B cell (primary cell): ENCODE data around the gene PTPRT. TPM values are rescaled to one million over a fixed set of nuclear protein-coding genes. Genes with fewer than 3 reads are reported as not detected.
"Not testable (repeated sequence)": the region's sequence is repeated elsewhere in the genome, so short reads cannot be mapped to it uniquely, and the experiment has no call there.

Experiments
- ATAC-seq: fragments of 200-7000 bp; cut with Tn5 transposase; one replicate; pipeline ENCODE4 v1.10.0; 2021; ENCODE audit warnings: low read depth, mild to moderate bottlenecking, moderate number of reproducible peaks, moderate library complexity
- CTCF ChIA-PET: fragments of 350-600 bp; sonication (Branson Sonifier 250); formaldehyde crosslinking; loops from one replicate; lab custom pipeline; 2021; ENCODE audit warnings: antibody characterized with exemption, inconsistent platforms; lab: Charles Lee
- POLR2A ChIA-PET: fragments of 350-600 bp; sonication (Branson Sonifier 250); formaldehyde crosslinking; loops from one replicate; lab custom pipeline; 2021; ENCODE audit warnings: antibody characterized with exemption; lab: Charles Lee
- DNase-seq: peaks from one replicate; pipeline ENCODE4 v3.0.0; 2013
- H2AFZ ChIP-seq: 2 replicates; pipeline ENCODE4 v1.6.1; 2012; ENCODE audit warnings: mild to moderate bottlenecking, low read depth, low read length; ENCODE audit not compliant: insufficient read depth, poor library complexity, severe bottlenecking
- H3K27ac ChIP-seq, 2 donors: 1 replicate in 1 of 2; 2 replicates in 1 of 2; pipeline ENCODE4 v1.5.1; 2012 to 2013; ENCODE audit warnings: low read length in 2 of 2, mild to moderate bottlenecking in 2 of 2, moderate library complexity in 1 of 2
- H3K27me3 ChIP-seq, 4 experiments: fragments of 200-600 bp in 1 of 4; sonication (generic) in 1 of 4; replicated peaks in 1 of 4; 1 replicate in 2 of 4; 2 replicates in 2 of 4; pipeline versions ENCODE4 v1.6.1 to v1.7.0; 2013 to 2016; ENCODE audit warnings: low read length in 3 of 4, mild to moderate bottlenecking in 2 of 4, mixed read lengths in 1 of 4, moderate library complexity in 1 of 4; ENCODE audit not compliant: insufficient read depth in 4 of 4, control insufficient read depth in 3 of 4; ENCODE audit errors: control extremely low read depth in 1 of 4
- H3K36me3 ChIP-seq, 2 experiments: replicated peaks in 1 of 2; 1 replicate in 1 of 2; 2 replicates in 1 of 2; pipeline versions ENCODE4 v1.6.1 to v1.7.1; 2013; ENCODE audit warnings: low read length in 1 of 2; ENCODE audit not compliant: insufficient read depth in 2 of 2, control insufficient read depth in 1 of 2; ENCODE audit errors: control extremely low read depth in 1 of 2, extremely low read depth in 1 of 2
- H3K4me1 ChIP-seq, 2 donors: fragments of 200-600 bp in 1 of 2; sonication (generic) in 1 of 2; 1 replicate in 1 of 2; 2 replicates in 1 of 2; pipeline versions ENCODE4 v1.5.1 to v1.6.1; 2013 to 2017; ENCODE audit warnings: low read length in 2 of 2; ENCODE audit not compliant: control insufficient read depth in 2 of 2, insufficient read depth in 2 of 2
- H3K4me2 ChIP-seq: replicated peaks from 2 replicates; pipeline ENCODE3; 2012; ENCODE audit warnings: mild to moderate bottlenecking, low read depth, low read length; ENCODE audit not compliant: poor library complexity, severe bottlenecking
- H3K4me3 ChIP-seq, 5 experiments: fragments of 200-600 bp in 1 of 5; sonication (generic) in 1 of 5; 1 replicate in 3 of 5; 2 replicates in 2 of 5; pipeline versions ENCODE4 v1.5.1 to v1.7.0; 2011 to 2016; ENCODE audit warnings: low read length in 4 of 5, mild to moderate bottlenecking in 4 of 5, low read depth in 2 of 5, control low read depth in 1 of 5, moderate library complexity in 1 of 5; ENCODE audit not compliant: insufficient read depth in 1 of 5; ENCODE audit errors: control extremely low read depth in 1 of 5, extremely low read depth in 1 of 5
- H3K79me2 ChIP-seq: fragments of 200-600 bp; sonication (generic); one replicate; pipeline ENCODE4 v1.6.0; 2016; ENCODE audit warnings: low read length; ENCODE audit not compliant: control insufficient read depth, insufficient read depth
- H3K9ac ChIP-seq: fragments of 200-600 bp; sonication (generic); 2 replicates; pipeline ENCODE4 v1.6.1; 2017; ENCODE audit warnings: mild to moderate bottlenecking, low read length, moderate library complexity
- H3K9me3 ChIP-seq, 3 donors: one replicate each; pipeline versions ENCODE4 v1.6.1 to v1.7.1; 2013; ENCODE audit warnings: low read length in 2 of 3; ENCODE audit not compliant: control insufficient read depth in 2 of 3, insufficient read depth in 1 of 3; ENCODE audit errors: control extremely low read depth in 1 of 3
- H4K20me1 ChIP-seq: 2 replicates; pipeline ENCODE4 v1.6.0; 2012; ENCODE audit warnings: mild to moderate bottlenecking, low read length; ENCODE audit not compliant: insufficient read depth, control insufficient read depth, poor library complexity, severe bottlenecking
- H3K27ac Mint-ChIP-seq: one replicate; pipeline ENCODE4 v1.8.0; 2021; ENCODE audit warnings: mixed read lengths
- H3K27me3 Mint-ChIP-seq: one replicate; pipeline ENCODE4 v1.8.0; 2021; ENCODE audit warnings: mixed read lengths
- H3K4me1 Mint-ChIP-seq: one replicate; pipeline ENCODE4 v1.8.0; 2021; ENCODE audit warnings: mixed read lengths
- H3K4me3 Mint-ChIP-seq: one replicate; pipeline ENCODE4 v1.8.0; 2021; ENCODE audit warnings: mixed read lengths
- H3K9me3 Mint-ChIP-seq: one replicate; pipeline ENCODE4 v1.8.0; 2022; ENCODE audit warnings: mixed read lengths; ENCODE audit not compliant: insufficient read depth
- CTCF ChIP-seq: fragments of 200-600 bp; IDR thresholded peaks from one replicate; pipeline ENCODE4 v1.8.0; 2022; ENCODE audit warnings: antibody characterized with exemption, mild to moderate bottlenecking
- EZH2 ChIP-seq: IDR thresholded peaks from 2 replicates; pipeline ENCODE4 v1.6.1; 2012; ENCODE audit warnings: borderline replicate concordance, low read depth, mild to moderate bottlenecking, moderate library complexity, low read length; ENCODE audit not compliant: insufficient read depth, poor library complexity, severe bottlenecking
- WGBS: methylation state at CpG from one replicate; pipeline ENCODE4 v1.1.5; 2013; ENCODE audit warnings: missing lambda C conversion rate; ENCODE audit not compliant: insufficient coverage; 5-methylcytosine and 5-hydroxymethylcytosine counted together
- intact Hi-C: fragments of 100-400 bp; cut with micrococcal nuclease; formaldehyde crosslinking; loops from one replicate; pipeline ENCODE4 v1.10.0; 2022
- polyA plus RNA-seq: library from polyadenylated mRNA; depleted of rRNA; stranded (reverse); fragments of >200 nt; gene quantifications from 2 replicates; pipeline ENCODE4 v1.2.3, GENCODE V29; 2012
- total RNA-seq, 2 donors: library from RNA; stranded (reverse); fragments of 120-200 nt in 1 of 2; gene quantifications; 1 replicate in 1 of 2; 2 replicates in 1 of 2; pipeline versions ENCODE4 v1.2.3 to v1.2.4, GENCODE V29; 2013 to 2022

PTPRT gene
- total and polyA plus RNA-seq, 2 donors (not counting 1 experiment from before 2014, with no cell fraction given), result not detected

- Histone ChIP-seq H3K4me2 (no peak overlapping the region), H3K79me2 (no peaks in the 10 kb centered on the region), H3K27ac (no peak overlapping the region), H4K20me1 (no peaks in the 10 kb centered on the region), H3K36me3 (no peaks in the 10 kb centered on the region), H3K4me3 (no peak overlapping the region), H3K4me1 (no peaks in the 10 kb centered on the region), H3K9me3 (peaks cover 0 to 2% (median 0%) of the 10 kb centered on the region in 3 donors), H2AFZ (no peak overlapping the region), H3K27me3 (no peaks in the 10 kb centered on the region), H3K9ac (no peak overlapping the region)
- no peak for TF ChIP-seq EZH2
- no peak for TF ChIP-seq CTCF
- intact Hi-C loops, result no loop called here
- ChIA-PET POLR2A (no interaction called here), CTCF (no interaction called here)
- H3K9me3 Mint-ChIP-seq, result peaks cover 2% of the 10 kb centered on the region
- no peak overlapping the region for H3K27ac Mint-ChIP-seq
- H3K27me3 Mint-ChIP-seq, result peaks cover 5% of the 10 kb centered on the region
- WGBS, result 89% methylated on average over 5 of the region's 6 CpGs
- no peak overlapping the region for H3K4me3 Mint-ChIP-seq
- ATAC-seq (no peak), DNase-seq (no peak)
- no peaks in the 10 kb centered on the region for H3K4me1 Mint-ChIP-seq
These were observed 24.1 kb downstream of the PTPRT start for GRCh38 chr20:43165611-43166010.

- H3K27ac ChIP-seq, H4K20me1 ChIP-seq, H3K36me3 ChIP-seq, H3K4me1 ChIP-seq, H2AFZ ChIP-seq, DNase-seq, H3K9me3 ChIP-seq, ATAC-seq, H3K27me3 ChIP-seq, CTCF ChIA-PET, H3K4me3 Mint-ChIP-seq, H3K4me3 ChIP-seq, intact Hi-C loops, H3K27ac Mint-ChIP-seq, H3K4me2 ChIP-seq, H3K27me3 Mint-ChIP-seq, H3K9ac ChIP-seq, H3K9me3 Mint-ChIP-seq, H3K79me2 ChIP-seq, POLR2A ChIA-PET, H3K4me1 Mint-ChIP-seq: not testable (repeated sequence)
- WGBS, result no CpG with 5 or more reads among the region's 1 CpG
These were observed 25.0 kb downstream of the PTPRT start for GRCh38 chr20:43164736-43165135.
